Endothelial cell of umbilical vein (primary cell): ENCODE measurements around the gene MAPT.

Experiments
- POLR2A ChIP-seq: IDR thresholded peaks from 2 replicates; pipeline ENCODE4 v1.6.1; 2012; ENCODE audit warnings: low read depth, mild to moderate bottlenecking, control low read depth, low read length
- TF ChIP-seq, protein P1 (sequence below): IDR thresholded peaks from 2 replicates; pipeline ENCODE4 v1.6.1; 2011; ENCODE audit not compliant: insufficient read depth, insufficient read length

DNA sequence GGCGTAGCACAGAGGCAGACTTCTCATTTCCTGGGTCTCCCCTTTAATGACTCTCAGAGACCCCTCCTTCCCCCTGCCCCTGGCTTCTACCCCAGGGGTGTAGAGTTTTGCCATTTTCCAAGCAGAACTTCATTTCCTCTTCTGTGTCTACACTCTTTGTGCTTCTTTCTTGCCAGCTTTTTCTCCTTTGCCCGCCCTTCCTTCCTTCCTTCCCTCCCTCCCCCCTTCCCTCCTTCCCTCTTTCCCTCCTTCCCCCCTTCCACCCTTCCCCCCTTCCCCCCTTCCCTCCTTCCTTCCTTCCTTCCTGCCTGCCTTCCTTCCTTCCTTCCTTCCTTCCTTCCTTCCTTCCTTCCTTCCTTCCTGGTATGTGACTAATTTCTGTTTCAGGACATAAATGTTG is 47.0 kb downstream of the MAPT start:
- no peak for TF ChIP-seq POLR2A
- TF ChIP-seq, protein P1, sequence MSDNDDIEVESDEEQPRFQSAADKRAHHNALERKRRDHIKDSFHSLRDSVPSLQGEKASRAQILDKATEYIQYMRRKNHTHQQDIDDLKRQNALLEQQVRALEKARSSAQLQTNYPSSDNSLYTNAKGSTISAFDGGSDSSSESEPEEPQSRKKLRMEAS = no peak
